ENCODE data around the gene VWA7.
"Not testable (repeated sequence)": the region's sequence is repeated elsewhere in the genome, so short reads cannot be mapped to it uniquely, and the experiment has no call there.

Gene VWA7

GRCh38 chr6:31776989-31777666 lies at the start of gene VWA7:
Gene VWA7 (minus strand): TSS chr6:31777328. CDS start chr6:31776779, 549 bp downstream.
- FAIRE-seq = peak; percentile 92

GRCh38 chr6:31826793-31827285 lies 49.7 kb upstream of the VWA7 start:
- DNase-seq (ENCODE audit: low spot score) = peak; percentile 57
- no peak for FAIRE-seq

More at GRCh38 chr6:31776989-31777666, at the start of gene VWA7:
- peak; percentile 90 for DNase-seq (ENCODE audit: low spot score)

- FAIRE-seq = no peak
- DNase-seq (ENCODE audit: low spot score) = no peak
Measured at GRCh38 chr6:31825553-31825952, 48.4 kb upstream of the VWA7 start.

GRCh38 chr6:31823592-31824196 lies 46.6 kb upstream of the VWA7 start:
- DNase-seq (ENCODE audit: low spot score); FAIRE-seq: not testable (repeated sequence)

GRCh38 chr6:31822036-31822821 lies 45.1 kb upstream of the VWA7 start:
- DNase-seq (ENCODE audit: low spot score) (peak; percentile 74), FAIRE-seq (no peak)

- peak; percentile 54 for DNase-seq (ENCODE audit: low spot score)
- no peak for FAIRE-seq
Measured at GRCh38 chr6:31821301-31822035, 44.3 kb upstream of the VWA7 start.

- FAIRE-seq; DNase-seq (ENCODE audit: low spot score): not testable (repeated sequence)
Measured at GRCh38 chr6:31820399-31820798, 43.3 kb upstream of the VWA7 start.

GRCh38 chr6:31819871-31820299 lies 42.8 kb upstream of the VWA7 start:
- FAIRE-seq (no peak), DNase-seq (ENCODE audit: low spot score) (no peak)

- FAIRE-seq; DNase-seq (ENCODE audit: low spot score): not testable (repeated sequence)
Measured at GRCh38 chr6:31817929-31818511, 40.9 kb upstream of the VWA7 start.

- not testable (repeated sequence) for FAIRE-seq; DNase-seq (ENCODE audit: low spot score)
Measured at GRCh38 chr6:31817133-31817928, 40.2 kb upstream of the VWA7 start.

- FAIRE-seq = no peak
- DNase-seq (ENCODE audit: low spot score) = peak; percentile 94
Measured at GRCh38 chr6:31815025-31815838, 38.1 kb upstream of the VWA7 start, which contains the start of the genes HSPA1A and HSPA1L. Gene HSPA1A (plus strand): TSS chr6:31815543. CDS start chr6:31815757, 214 bp downstream. Gene HSPA1L (minus strand): TSS chr6:31815283. CDS start chr6:31811972, 3,311 bp downstream.

GRCh38 chr6:31814677-31815024 lies 37.5 kb upstream of the VWA7 start:
- DNase-seq (ENCODE audit: low spot score) = peak; percentile 92
- FAIRE-seq = no peak

- FAIRE-seq (no peak), DNase-seq (ENCODE audit: low spot score) (no peak)
Measured at GRCh38 chr6:31813465-31813849, 36.3 kb upstream of the VWA7 start.

GRCh38 chr6:31811645-31812044 lies 34.5 kb upstream of the VWA7 start:
- DNase-seq (ENCODE audit: low spot score) = no peak
- no peak for FAIRE-seq

- not testable (repeated sequence) for DNase-seq (ENCODE audit: low spot score); FAIRE-seq
Measured at GRCh38 chr6:31808599-31808998, 31.5 kb upstream of the VWA7 start.

GRCh38 chr6:31806470-31807272 lies 29.5 kb upstream of the VWA7 start, which contains the start of gene LSM2:
Gene LSM2 (minus strand): TSS chr6:31806966. CDS start chr6:31806757, 209 bp downstream.
- FAIRE-seq (no peak), DNase-seq (ENCODE audit: low spot score) (peak; percentile 99)

- DNase-seq (ENCODE audit: low spot score) (no peak), FAIRE-seq (no peak)
Measured at GRCh38 chr6:31805939-31806469, 28.9 kb upstream of the VWA7 start.
